DLD1 (cell line): ENCODE results near the gene TMEM129.

Source experiments
- in situ Hi-C: cut with HindIII; loops from 2 replicates; pipeline ENCODE4 v1.10.0; 2017; ENCODE audit warnings: low sequenced_read_pairs

The TMEM129 gene

GRCh38 chr4:1722551-1723118, 1.5 kb upstream of the TMEM129 start:
- in situ Hi-C loops, result no loop called here

- in situ Hi-C loops, result no loop called here
Observed at GRCh38 chr4:1721666-1722550, 785 bp upstream of the TMEM129 start.

GRCh38 chr4:1720163-1720983, 750 bp downstream of the TMEM129 start:
- in situ Hi-C loops, result no loop called here

GRCh38 chr4:1718095-1718850, 2.9 kb downstream of the TMEM129 start:
- in situ Hi-C loops, result no loop called here

- in situ Hi-C loops, result no loop called here
Observed at GRCh38 chr4:1717129-1718094, 3.7 kb downstream of the TMEM129 start.

GRCh38 chr4:1716065-1716945, 4.8 kb downstream of the TMEM129 start:
- in situ Hi-C loops, result no loop called here

- in situ Hi-C loops, result no loop called here
Observed at GRCh38 chr4:1715002-1715758, 5.9 kb downstream of the TMEM129 start.

GRCh38 chr4:1714303-1715001, 6.7 kb downstream of the TMEM129 start:
- in situ Hi-C loops, result no loop called here

GRCh38 chr4:1713003-1713851, 7.9 kb downstream of the TMEM129 start:
- in situ Hi-C loops, result no loop called here

GRCh38 chr4:1712216-1713002, 8.7 kb downstream of the TMEM129 start, which contains the start of gene SLBP:
SLBP (minus strand) TSS chr4:1712319; CDS start chr4:1712188, 131 bp downstream.
- in situ Hi-C loops, result no loop called here

- in situ Hi-C loops, result no loop called here
Observed at GRCh38 chr4:1711571-1712215, 9.4 kb downstream of the TMEM129 start.

GRCh38 chr4:1711055-1711570, 10.0 kb downstream of the TMEM129 start:
- in situ Hi-C loops, result no loop called here

GRCh38 chr4:1708581-1708980, 12.5 kb downstream of the TMEM129 start:
- in situ Hi-C loops, result no loop called here

- in situ Hi-C loops, result no loop called here
Observed at GRCh38 chr4:1706358-1706757, 14.8 kb downstream of the TMEM129 start.

GRCh38 chr4:1705732-1706131, 15.4 kb downstream of the TMEM129 start:
- in situ Hi-C loops, result no loop called here
